ENCODE data around the gene PEX11A.
"Not testable (repeated sequence)": the region's sequence is repeated elsewhere in the genome, so short reads cannot be mapped to it uniquely, and the experiment has no call there.

PEX11A gene

GRCh38 chr15:89690276-89691218 lies at the start of gene PEX11A, which contains the start of gene WDR93:
TSS of gene PEX11A (minus strand) at chr15:89690754. CDS start at chr15:89690632, 122 bp downstream.
TSS of gene WDR93 (plus strand) at chr15:89690811. CDS start at chr15:89701747, 10,936 bp downstream.
- peak; percentile 1 for DNase-seq

- DNase-seq = peak; percentile 27
These were observed 49.6 kb upstream of the PEX11A start for GRCh38 chr15:89740137-89740536.

- no peak for DNase-seq
These were observed 45.2 kb upstream of the PEX11A start for GRCh38 chr15:89735773-89736172.

- DNase-seq = no peak
These were observed 42.1 kb upstream of the PEX11A start for GRCh38 chr15:89732451-89733172.

DNA sequence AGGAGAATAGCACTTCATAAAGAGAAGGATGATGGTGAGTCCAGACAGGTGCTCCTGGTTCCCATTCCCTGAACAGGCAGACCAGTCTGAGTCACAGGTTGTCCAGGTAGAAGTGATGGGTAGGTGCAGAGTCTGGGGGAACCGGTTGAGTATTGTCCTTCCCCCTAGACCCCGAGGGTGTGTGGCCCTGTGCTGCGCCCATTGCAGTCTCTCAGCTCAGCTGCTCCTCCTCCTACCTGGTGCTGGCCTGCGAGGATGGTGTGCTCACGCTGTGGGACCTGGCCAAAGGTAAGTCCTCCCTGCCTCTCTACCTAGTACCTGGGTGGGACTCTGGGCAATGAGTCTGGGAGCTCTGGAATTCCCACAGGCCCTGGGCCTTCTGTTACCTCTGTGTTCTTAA lies 40.7 kb upstream of the PEX11A start:
- DNase-seq = no peak

GRCh38 chr15:89728254-89728653 lies 37.7 kb upstream of the PEX11A start:
- DNase-seq = no peak

DNA sequence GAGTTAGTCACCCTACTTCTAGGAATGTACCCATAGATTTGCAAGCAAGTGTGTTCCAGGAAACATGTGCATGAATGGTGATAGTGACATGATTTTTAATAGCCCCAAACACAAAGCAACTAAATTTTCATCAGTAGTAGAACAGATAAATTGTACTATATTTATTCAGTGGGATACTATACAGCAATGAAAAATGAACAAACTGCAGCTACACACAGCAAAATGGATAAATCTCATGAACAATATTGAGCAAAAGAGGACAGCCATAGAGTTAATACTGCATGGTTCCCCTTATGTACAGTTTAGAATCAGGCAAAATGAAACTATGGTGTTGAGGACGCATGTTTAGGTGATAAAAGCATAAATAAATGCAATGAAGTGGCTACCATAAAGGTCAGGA lies 34.5 kb upstream of the PEX11A start:
- no peak for DNase-seq

DNA sequence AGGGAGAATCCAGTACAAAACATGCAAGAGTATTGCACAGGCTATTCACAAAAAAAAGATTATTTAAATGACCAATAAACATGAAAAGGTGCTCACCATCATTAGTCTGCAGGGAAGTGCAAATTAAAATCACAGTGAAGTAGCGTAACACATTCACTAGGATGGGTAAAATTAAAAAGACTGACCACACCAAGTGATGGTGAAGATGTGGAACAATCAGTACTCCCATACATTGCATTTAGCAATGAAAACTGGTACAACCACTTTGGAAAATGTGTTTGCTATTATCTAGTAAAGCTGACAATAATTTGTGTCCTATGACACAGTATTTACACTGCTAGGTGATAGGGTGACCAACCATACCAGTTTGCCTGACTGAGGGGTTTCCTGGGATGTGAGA lies 34.1 kb upstream of the PEX11A start:
- DNase-seq = no peak

GRCh38 chr15:89723031-89723430 lies 32.5 kb upstream of the PEX11A start:
- DNase-seq = no peak

- DNase-seq = no peak
These were observed 24.2 kb upstream of the PEX11A start for GRCh38 chr15:89714775-89715174.

- DNase-seq = no peak
These were observed 17.0 kb upstream of the PEX11A start for GRCh38 chr15:89707577-89707976.

DNA sequence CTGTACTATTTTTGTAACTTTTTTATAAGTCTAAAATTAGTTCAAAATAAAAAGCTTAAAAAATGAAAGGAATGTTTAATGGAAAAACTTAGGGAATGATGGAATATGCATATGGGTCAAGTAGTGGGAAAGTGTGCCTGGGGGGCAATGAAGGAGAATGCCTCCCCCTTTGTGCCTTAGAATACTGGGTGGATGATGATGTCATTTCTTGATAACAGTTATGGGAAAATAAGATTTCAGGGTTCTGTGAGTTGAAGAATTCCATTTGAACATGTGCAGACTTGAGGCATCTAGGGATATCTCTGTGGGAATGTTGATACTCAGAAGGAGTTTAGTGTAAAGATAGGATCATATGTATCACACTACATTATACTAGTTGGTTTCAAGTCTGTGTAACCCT lies 13.9 kb upstream of the PEX11A start:
- DNase-seq = no peak

GRCh38 chr15:89695198-89695597 lies 4.6 kb upstream of the PEX11A start:
- no peak for DNase-seq

DNA sequence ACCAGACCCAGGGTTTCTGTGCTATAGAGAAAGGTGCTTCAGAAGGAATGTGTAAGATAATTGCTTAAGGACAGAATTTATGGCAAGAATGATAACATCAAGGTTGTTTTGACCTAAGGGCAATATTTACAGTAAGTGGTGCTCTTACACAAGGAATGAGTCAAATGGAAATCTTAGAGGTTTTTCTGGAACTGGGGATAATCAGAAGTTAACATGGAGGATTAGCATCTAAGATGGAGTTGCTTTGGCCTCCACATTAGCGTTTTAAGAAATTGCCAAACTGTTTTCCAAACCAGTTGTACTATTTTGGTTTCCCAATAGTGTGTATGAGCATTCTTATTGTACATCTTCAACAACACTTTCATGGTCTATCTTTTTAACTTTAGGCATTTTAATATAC lies 3.1 kb upstream of the PEX11A start:
- DNase-seq = no peak

- DNase-seq = no peak
These were observed 2.5 kb upstream of the PEX11A start for GRCh38 chr15:89693091-89693490.

DNA sequence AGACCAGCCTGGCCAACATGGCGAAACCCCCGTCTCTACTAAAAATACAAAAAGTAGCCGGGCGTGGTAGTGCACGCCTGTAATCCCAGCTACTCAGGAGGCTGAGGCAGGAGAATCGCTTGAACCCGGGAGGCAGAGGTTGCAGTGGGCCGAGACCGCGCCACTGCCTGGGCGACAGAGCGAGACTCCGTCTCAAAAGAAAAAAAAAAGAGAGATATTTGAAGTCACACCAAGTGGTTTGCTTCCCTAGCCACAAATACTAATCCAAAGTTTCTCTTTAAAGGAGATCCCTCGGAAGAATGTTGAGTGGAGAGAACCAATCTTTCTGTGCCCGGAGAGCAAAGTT lies 651 bp downstream of the PEX11A start:
- DNase-seq = not testable (repeated sequence)

DNA sequence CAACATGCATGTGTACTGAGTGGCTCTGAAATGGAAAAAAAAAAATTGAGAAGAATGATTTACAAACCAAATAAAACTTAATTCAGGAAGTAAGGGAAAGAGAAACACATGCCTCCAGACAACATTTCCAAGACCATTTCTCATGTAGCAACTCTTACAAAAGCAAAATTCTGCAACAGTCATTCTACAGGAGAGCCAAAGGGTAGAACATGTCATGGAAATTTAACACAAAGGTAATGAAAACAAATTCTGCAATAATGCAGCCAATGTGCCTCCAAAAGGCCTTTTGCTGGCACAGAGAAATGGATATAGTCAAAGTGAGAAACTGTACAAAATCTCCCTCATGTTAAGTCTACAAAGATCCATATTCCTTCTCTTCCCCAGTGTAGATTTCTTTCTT lies 4.0 kb downstream of the PEX11A start:
- DNase-seq = no peak

GRCh38 chr15:89685995-89686394 lies 4.6 kb downstream of the PEX11A start:
- DNase-seq = no peak

GRCh38 chr15:89681146-89681545 lies 9.4 kb downstream of the PEX11A start:
- DNase-seq = no peak

DNA sequence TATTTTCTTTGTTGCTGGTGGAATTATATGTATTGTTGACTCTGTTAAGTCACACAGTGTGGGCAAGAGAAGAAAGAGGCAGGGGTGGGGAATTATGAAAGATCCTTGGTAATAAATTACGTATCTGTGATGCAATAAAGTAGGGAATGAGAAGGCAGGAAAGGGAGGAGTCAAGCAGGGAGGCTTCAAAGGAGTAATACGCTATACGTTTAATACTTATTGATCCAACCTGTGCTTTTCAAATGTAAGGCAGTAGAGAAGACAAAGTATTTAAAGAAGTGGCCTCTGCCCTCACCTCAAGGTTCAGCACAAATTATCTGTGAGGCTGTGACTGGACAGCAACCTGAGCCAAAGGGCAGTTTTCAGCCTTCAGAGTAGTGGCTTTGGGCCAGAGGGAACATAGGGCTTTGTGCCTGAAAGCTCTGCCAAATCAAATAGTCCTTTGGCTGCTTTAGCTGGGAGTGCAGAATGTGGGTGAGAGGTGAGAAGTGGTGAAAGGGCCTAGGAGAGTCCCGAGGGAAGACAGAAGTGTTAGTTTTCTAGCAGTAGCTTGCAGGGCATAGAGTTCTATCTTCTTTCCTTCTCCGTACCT lies 10.2 kb downstream of the PEX11A start:
- no peak for DNase-seq

DNA sequence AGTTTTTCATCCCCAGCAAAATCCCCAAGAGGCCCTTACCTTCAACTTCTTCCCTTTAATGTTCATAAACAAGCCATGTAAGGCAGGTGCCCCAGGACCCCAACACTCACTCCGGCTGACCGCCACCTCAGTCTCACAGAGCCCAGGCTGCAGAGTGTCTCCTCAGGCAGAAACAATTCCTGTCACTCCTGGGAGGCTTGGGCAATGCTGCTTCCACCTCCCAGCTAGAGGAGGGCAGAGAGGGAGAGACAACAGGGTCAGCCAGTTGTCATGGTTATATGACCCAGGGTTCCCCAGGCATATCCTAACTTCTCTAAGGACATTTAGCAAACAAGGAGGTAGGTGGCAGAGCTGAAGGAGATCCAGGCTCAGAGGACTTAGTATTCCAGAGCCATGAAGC lies 11.3 kb downstream of the PEX11A start, which contains the start of gene PLIN1:
PLIN1 (minus strand) TSS at position 156 of the 400 bp plus-strand sequence. CDS start 1,878 bp downstream, outside the sequence.
- no peak for DNase-seq

- DNase-seq = no peak
These were observed 13.2 kb downstream of the PEX11A start for GRCh38 chr15:89677381-89677780.

GRCh38 chr15:89675606-89676005 lies 14.9 kb downstream of the PEX11A start:
- DNase-seq = no peak

DNA sequence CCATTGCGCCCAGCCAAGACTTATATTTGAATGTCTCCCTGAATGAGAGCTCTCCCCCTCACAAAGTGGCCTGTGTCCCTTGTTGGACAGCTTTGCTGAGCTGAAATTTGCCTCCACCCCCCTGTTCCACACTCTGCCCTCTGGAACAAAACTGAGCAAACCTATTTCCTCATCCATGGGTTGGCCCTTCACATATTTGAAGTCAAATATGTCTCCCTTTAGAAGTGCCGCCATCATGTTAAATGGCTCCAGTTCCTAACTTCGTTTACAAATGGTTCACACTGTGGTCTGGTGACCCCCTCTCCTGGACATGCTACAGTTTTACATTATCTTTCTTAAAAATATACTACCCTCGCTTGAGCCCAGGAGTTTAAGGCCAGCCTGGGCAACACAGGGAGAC lies 16.0 kb downstream of the PEX11A start:
- DNase-seq = no peak
